ENCODE results near the gene MSI2. TPM values are rescaled to one million over a fixed set of nuclear protein-coding genes. Genes with fewer than 3 reads are reported as not detected.

MSI2 gene
- total RNA-seq, 4 donors from 2014 or later, result 14.9 to 24.4 (median 19.8) TPM

GRCh38 chr17:57253362-57254065 lies 2.8 kb upstream of the MSI2 start:
- TF ChIP-seq CTCF (IDR thresholded peaks at IDR 0.05), result no peak
- DNase-seq (ENCODE audit: low spot score) (no peak), ATAC-seq (ENCODE audit: low FRiP score) (no peak)

- TF ChIP-seq CTCF (IDR thresholded peaks at IDR 0.05), result no peak
- ATAC-seq (ENCODE audit: low FRiP score), result no peak
- DNase-seq (ENCODE audit: low spot score), result no peak
Observed at GRCh38 chr17:57255182-57255775, 1.0 kb upstream of the MSI2 start.

GRCh38 chr17:57256708-57257112 lies 387 bp downstream of the MSI2 start:
- TF ChIP-seq CTCF (IDR thresholded peaks at IDR 0.05), result no peak
- no peak for DNase-seq (ENCODE audit: low spot score)
- ATAC-seq (ENCODE audit: low FRiP score), result peak; percentile 45

GRCh38 chr17:57257195-57257894 lies 1.0 kb downstream of the MSI2 start:
- DNase-seq (ENCODE audit: low spot score) (no peak), ATAC-seq (ENCODE audit: low FRiP score) (no peak)
- no peak for TF ChIP-seq CTCF (IDR thresholded peaks at IDR 0.05)

GRCh38 chr17:57257895-57258851 lies 1.9 kb downstream of the MSI2 start:
- DNase-seq (ENCODE audit: low spot score) (no peak), ATAC-seq (ENCODE audit: low FRiP score) (no peak)
- TF ChIP-seq CTCF (IDR thresholded peaks at IDR 0.05), result no peak

GRCh38 chr17:57259306-57259705 lies 3.0 kb downstream of the MSI2 start:
- ATAC-seq (ENCODE audit: low FRiP score) (no peak), DNase-seq (ENCODE audit: low spot score) (no peak)
- no peak for TF ChIP-seq CTCF (IDR thresholded peaks at IDR 0.05)
